MCF 10A (cell line): ENCODE data around the gene ZNF215. TPM values are rescaled to one million over a fixed set of nuclear protein-coding genes. Genes with fewer than 3 reads are reported as not detected.
"Not testable (repeated sequence)": the region's sequence is repeated elsewhere in the genome, so short reads cannot be mapped to it uniquely, and the experiment has no call there.

Experiments used
- BruUV-seq: library from RNA; stranded (reverse); fragments of 400-500 nt; replicated peaks from 2 replicates; lab custom pipeline; 2021; lab: Mats Ljungman, UMichigan
- CTCF ChIA-PET: fragments of 300-600 bp; sonication (Branson Sonifier 250); formaldehyde crosslinking; extraction: SDS; loops from one replicate; lab custom pipeline; 2021; ENCODE audit warnings: antibody characterized with exemption, inconsistent platforms; lab: Yijun Ruan, JAX
- POLR2A ChIA-PET: fragments of 300-600, 350-650 bp; sonication (Branson Sonifier 250); formaldehyde crosslinking; extraction: SDS; loops from one replicate; lab custom pipeline; 2020; ENCODE audit warnings: antibody characterized with exemption, inconsistent platforms; lab: Yijun Ruan, JAX
- DNase-seq: peaks from one replicate; pipeline ENCODE4 v3.0.0-alpha.2; 2018; ENCODE audit not compliant: unreplicated experiment
- H3K27ac Mint-ChIP-seq: one replicate; pipeline ENCODE4 v1.8.0; 2022; ENCODE audit warnings: mild to moderate bottlenecking, low read depth, mixed read lengths; ENCODE audit not compliant: unreplicated experiment
- H3K27me3 Mint-ChIP-seq: one replicate; pipeline ENCODE4 v1.8.0; 2022; ENCODE audit warnings: mixed read lengths; ENCODE audit not compliant: insufficient read depth, unreplicated experiment
- H3K36me3 Mint-ChIP-seq: one replicate; pipeline ENCODE4 v1.8.0; 2022; ENCODE audit warnings: mild to moderate bottlenecking, moderate library complexity, mixed read lengths; ENCODE audit not compliant: insufficient read depth, unreplicated experiment
- H3K4me1 Mint-ChIP-seq: one replicate; pipeline ENCODE4 v1.8.0; 2022; ENCODE audit warnings: mixed read lengths; ENCODE audit not compliant: insufficient read depth, unreplicated experiment
- H3K4me3 Mint-ChIP-seq: one replicate; pipeline ENCODE4 v1.8.0; 2022; ENCODE audit warnings: mild to moderate bottlenecking, moderate library complexity, mixed read lengths; ENCODE audit not compliant: unreplicated experiment
- H3K9me3 Mint-ChIP-seq: one replicate; pipeline ENCODE4 v1.8.0; 2022; ENCODE audit warnings: mixed read lengths; ENCODE audit not compliant: unreplicated experiment
- intact Hi-C: fragments of 100-400 bp; cut with micrococcal nuclease; formaldehyde crosslinking; loops from 2 replicates; pipeline ENCODE4 v1.14.1; 2022
- total RNA-seq: library from RNA; stranded (reverse); gene quantifications from 2 replicates; pipeline ENCODE4 v1.2.3, GENCODE V29; 2022
- TF ChIP-seq, protein P1 (sequence below): fragments of 200-600 bp; IDR thresholded peaks from one replicate; pipeline ENCODE4 v1.8.0; 2022; ENCODE audit warnings: antibody characterized with exemption, mild to moderate bottlenecking; ENCODE audit not compliant: unreplicated experiment

The ZNF215 gene
- total RNA-seq, 1 experiment from 2014 or later: 11.1 TPM

DNA sequence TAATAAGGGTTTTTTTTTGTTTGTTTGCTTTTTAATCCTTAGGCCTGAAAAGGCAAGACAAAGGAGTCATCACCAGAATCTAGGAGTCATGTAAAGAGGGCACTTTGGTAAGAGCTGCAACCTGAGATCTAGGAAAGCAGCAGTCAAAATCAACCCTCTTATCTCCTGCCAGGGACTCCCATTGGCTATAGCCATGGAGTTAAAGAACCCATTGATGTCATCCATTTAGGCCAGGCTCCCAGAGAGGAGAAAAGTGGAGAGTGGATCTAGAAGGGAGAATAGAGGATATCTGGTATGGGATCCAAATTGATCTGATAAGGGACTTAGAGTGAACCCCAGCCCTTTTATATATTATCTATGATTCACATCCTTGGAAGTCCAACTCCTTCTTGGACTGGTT lies 35.9 kb downstream of the ZNF215 start:
- CTCF ChIA-PET: interaction anchor here (0.9 kb wide), 1 partner anchor 14 kb away, joined by 5 read pairs; no protein-coding TSS in a partner anchor
- no peaks in the 10 kb centered on the region for H3K27me3 Mint-ChIP-seq
- TF ChIP-seq, protein P1, sequence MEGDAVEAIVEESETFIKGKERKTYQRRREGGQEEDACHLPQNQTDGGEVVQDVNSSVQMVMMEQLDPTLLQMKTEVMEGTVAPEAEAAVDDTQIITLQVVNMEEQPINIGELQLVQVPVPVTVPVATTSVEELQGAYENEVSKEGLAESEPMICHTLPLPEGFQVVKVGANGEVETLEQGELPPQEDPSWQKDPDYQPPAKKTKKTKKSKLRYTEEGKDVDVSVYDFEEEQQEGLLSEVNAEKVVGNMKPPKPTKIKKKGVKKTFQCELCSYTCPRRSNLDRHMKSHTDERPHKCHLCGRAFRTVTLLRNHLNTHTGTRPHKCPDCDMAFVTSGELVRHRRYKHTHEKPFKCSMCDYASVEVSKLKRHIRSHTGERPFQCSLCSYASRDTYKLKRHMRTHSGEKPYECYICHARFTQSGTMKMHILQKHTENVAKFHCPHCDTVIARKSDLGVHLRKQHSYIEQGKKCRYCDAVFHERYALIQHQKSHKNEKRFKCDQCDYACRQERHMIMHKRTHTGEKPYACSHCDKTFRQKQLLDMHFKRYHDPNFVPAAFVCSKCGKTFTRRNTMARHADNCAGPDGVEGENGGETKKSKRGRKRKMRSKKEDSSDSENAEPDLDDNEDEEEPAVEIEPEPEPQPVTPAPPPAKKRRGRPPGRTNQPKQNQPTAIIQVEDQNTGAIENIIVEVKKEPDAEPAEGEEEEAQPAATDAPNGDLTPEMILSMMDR: no peak
- BruUV-seq: no TSS peak
- POLR2A ChIA-PET: interaction anchor here (0.6 kb wide), 1 partner anchor 36 kb away, joined by 3 read pairs; the partner anchor contains the start of gene ZNF215
- H3K4me1 Mint-ChIP-seq: no peaks in the 10 kb centered on the region
- H3K9me3 Mint-ChIP-seq: no peaks in the 10 kb centered on the region
- no peak overlapping the region for H3K27ac Mint-ChIP-seq
- H3K4me3 Mint-ChIP-seq: no peak overlapping the region
- intact Hi-C loops: no loop called here
- no peak for DNase-seq
- H3K36me3 Mint-ChIP-seq: peaks cover 6% of the 10 kb centered on the region

DNA sequence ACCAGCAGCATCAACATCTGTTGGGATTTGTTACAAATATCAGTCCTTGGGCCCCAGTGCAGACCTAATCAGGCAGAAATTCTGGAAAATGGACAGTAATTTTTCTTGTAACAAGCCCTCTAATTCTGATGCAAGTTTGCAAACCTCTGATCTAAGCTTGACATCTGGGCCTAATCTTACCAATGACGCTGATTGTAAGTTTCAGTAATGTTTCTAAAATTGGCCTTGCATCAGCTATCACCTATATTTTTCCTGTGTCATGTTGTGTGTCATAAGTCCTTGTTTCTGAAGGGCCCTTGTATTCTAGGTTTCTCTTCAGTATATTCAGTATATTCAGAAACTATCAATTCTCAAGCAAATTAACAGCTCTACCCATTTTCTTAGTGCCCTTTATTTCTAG lies 36.4 kb downstream of the ZNF215 start:
- Mint-ChIP-seq H3K9me3 (no peaks in the 10 kb centered on the region), H3K27me3 (no peaks in the 10 kb centered on the region), H3K4me3 (no peak overlapping the region), H3K36me3 (peaks cover 6% of the 10 kb centered on the region), H3K27ac (no peak overlapping the region), H3K4me1 (no peaks in the 10 kb centered on the region)
- intact Hi-C loops: no loop called here
- DNase-seq: no peak
- POLR2A ChIA-PET: no interaction called here
- no TSS peak for BruUV-seq
- TF ChIP-seq, protein P1: no peak
- CTCF ChIA-PET: interaction anchor here (0.9 to 1.2 kb wide), 2 partner anchors 14 to 151 kb away, joined by 3 to 5 read pairs; no protein-coding TSS in a partner anchor

DNA sequence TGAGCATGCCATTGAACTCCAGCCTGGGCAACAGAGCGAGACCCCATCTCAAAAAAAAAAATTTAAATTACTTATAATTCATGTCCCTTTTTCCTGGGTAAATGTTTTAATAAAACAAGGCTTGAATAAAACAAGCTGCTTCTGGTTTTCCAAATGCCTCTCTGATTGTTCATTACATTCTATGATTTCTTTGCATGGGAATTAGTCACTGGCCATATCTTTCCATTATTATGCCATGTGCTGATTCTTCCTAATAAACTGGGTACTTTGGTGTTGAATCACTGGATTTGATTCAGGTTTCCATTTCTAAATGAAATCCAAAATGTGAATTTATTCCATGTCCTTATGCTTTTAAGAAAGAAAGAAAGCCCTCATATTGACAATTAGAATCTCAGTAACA lies 42.6 kb downstream of the ZNF215 start:
- TF ChIP-seq, protein P1: no peak
- ChIA-PET POLR2A (no interaction called here), CTCF (no interaction called here)
- no peak for DNase-seq
- Mint-ChIP-seq H3K9me3 (no peaks in the 10 kb centered on the region), H3K27ac (no peak overlapping the region), H3K27me3 (no peaks in the 10 kb centered on the region), H3K4me3 (no peak overlapping the region), H3K36me3 (no peaks in the 10 kb centered on the region), H3K4me1 (no peaks in the 10 kb centered on the region)
- intact Hi-C loops: no loop called here
- BruUV-seq: no TSS peak

DNA sequence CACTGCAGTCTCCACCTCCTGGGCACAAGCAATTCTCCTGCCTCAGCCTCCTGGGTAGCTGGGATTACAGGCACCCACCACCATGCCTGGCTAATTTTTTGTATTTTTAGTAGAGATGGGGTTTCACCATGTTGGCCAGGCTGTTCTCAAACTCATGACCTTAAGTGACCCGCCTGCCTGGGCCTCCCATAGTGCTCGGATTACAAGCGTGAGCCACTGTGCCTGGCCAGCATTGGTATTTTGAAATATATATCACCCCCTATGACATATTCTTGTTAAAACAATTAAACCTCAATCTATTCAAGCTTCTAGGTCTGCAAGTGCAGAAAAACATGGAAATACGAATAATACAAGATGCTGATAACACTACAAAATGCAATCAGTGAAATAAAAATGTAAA lies 43.6 kb downstream of the ZNF215 start:
- H3K27me3 Mint-ChIP-seq, BruUV-seq, intact Hi-C loops, H3K27ac Mint-ChIP-seq, DNase-seq, H3K4me1 Mint-ChIP-seq, H3K9me3 Mint-ChIP-seq, H3K4me3 Mint-ChIP-seq, H3K36me3 Mint-ChIP-seq: not testable (repeated sequence)
- CTCF ChIA-PET: interaction anchor here (0.6 to 0.7 kb wide), 2 partner anchors 299 to 695 kb away, joined by 3 to 4 read pairs; no protein-coding TSS in a partner anchor
- POLR2A ChIA-PET: interaction anchor here (0.6 kb wide), 1 partner anchor 544 kb away, joined by 4 read pairs; no protein-coding TSS in a partner anchor
